OCI-LY1 (cell line): Measurements from ENCODE around the gene CLEC14A.

ENCODE experiments used
- H2AFZ ChIP-seq: fragments of 200-600 bp; sonication (generic), shearing (Covaris generic); 2 replicates; pipeline ENCODE4 v1.6.0; 2014; ENCODE audit warnings: antibody characterized with exemption, mild to moderate bottlenecking, low read length
- H3F3A ChIP-seq: fragments of 200-600 bp; sonication (generic), shearing (Covaris generic); 2 replicates; pipeline ENCODE4 v1.6.0; 2014; ENCODE audit warnings: mild to moderate bottlenecking, antibody characterized with exemption, low read length, moderate library complexity; ENCODE audit not compliant: insufficient read depth
- H3K27ac ChIP-seq: fragments of 200-600 bp; sonication (generic); 2 replicates; pipeline ENCODE4 v1.5.1; 2014; ENCODE audit warnings: low read length, mixed run types, mild to moderate bottlenecking, low read depth; ENCODE audit not compliant: poor library complexity, severe bottlenecking
- H3K27me3 ChIP-seq: fragments of 200-600 bp; sonication (generic); 2 replicates; pipeline ENCODE4 v1.6.0; 2014; ENCODE audit warnings: antibody characterized with exemption, mild to moderate bottlenecking, low read length, moderate library complexity; ENCODE audit not compliant: insufficient read depth
- H3K36me3 ChIP-seq: fragments of 200-600 bp; sonication (generic); 2 replicates; pipeline ENCODE4 v1.6.1; 2014; ENCODE audit warnings: mild to moderate bottlenecking, antibody characterized with exemption, low read length, moderate library complexity, mixed read lengths; ENCODE audit not compliant: insufficient read depth
- H3K4me1 ChIP-seq: fragments of 200-600 bp; sonication (generic); 2 replicates; pipeline ENCODE4 v1.5.1; 2014; ENCODE audit warnings: mild to moderate bottlenecking, low read length, moderate library complexity; ENCODE audit not compliant: insufficient read depth, severe bottlenecking
- H3K4me2 ChIP-seq: fragments of 200-600 bp; sonication (generic), shearing (Covaris generic); 2 replicates; pipeline ENCODE4 v1.6.1; 2014; ENCODE audit warnings: low read length
- H3K4me3 ChIP-seq: fragments of 200-600 bp; sonication (generic); 2 replicates; pipeline ENCODE4 v1.5.1; 2014; ENCODE audit warnings: low read length, low read depth, mild to moderate bottlenecking, mixed read lengths; ENCODE audit not compliant: poor library complexity, severe bottlenecking
- H3K79me2 ChIP-seq: fragments of 200-600 bp; shearing (Covaris generic); 2 replicates; pipeline ENCODE4 v1.6.1; 2016; ENCODE audit warnings: mixed run types, low read length, mixed read lengths; ENCODE audit not compliant: insufficient read depth
- H3K9ac ChIP-seq: fragments of 200-600 bp; sonication (generic), shearing (Covaris generic); 2 replicates; pipeline ENCODE4 v1.6.1; 2014; ENCODE audit warnings: mild to moderate bottlenecking, low read length, mixed read lengths
- H3K9me2 ChIP-seq: fragments of 200-600 bp; sonication (generic), shearing (Covaris generic); 2 replicates; pipeline ENCODE4 v1.6.1; 2014; ENCODE audit warnings: low read depth, mild to moderate bottlenecking, low read length, mixed read lengths
- H3K9me3 ChIP-seq: fragments of 200-600 bp; shearing (Covaris generic); 2 replicates; pipeline ENCODE4 v1.6.1; 2014; ENCODE audit warnings: low read length, mixed read lengths
- H4K20me1 ChIP-seq: fragments of 200-600 bp; sonication (generic), shearing (Covaris generic); 2 replicates; pipeline ENCODE4 v1.6.0; 2016; ENCODE audit warnings: mild to moderate bottlenecking, low read length; ENCODE audit not compliant: insufficient read depth
- EZH2 ChIP-seq: fragments of 200-600 bp; sonication (generic), shearing (Covaris generic); IDR thresholded peaks from 2 replicates; pipeline ENCODE4 v1.8.0; 2017; ENCODE audit warnings: borderline replicate concordance, mixed run types, mild to moderate bottlenecking, antibody characterized with exemption, low read length, moderate library complexity, mixed read lengths
- TF ChIP-seq, protein P1 (sequence below): fragments of 200-600 bp; sonication (generic), shearing (Covaris generic); IDR thresholded peaks from 2 replicates; pipeline ENCODE4 v1.5.1; 2017; ENCODE audit warnings: mild to moderate bottlenecking, antibody characterized with exemption, low read length, moderate library complexity, mixed read lengths

CLEC14A gene

DNA sequence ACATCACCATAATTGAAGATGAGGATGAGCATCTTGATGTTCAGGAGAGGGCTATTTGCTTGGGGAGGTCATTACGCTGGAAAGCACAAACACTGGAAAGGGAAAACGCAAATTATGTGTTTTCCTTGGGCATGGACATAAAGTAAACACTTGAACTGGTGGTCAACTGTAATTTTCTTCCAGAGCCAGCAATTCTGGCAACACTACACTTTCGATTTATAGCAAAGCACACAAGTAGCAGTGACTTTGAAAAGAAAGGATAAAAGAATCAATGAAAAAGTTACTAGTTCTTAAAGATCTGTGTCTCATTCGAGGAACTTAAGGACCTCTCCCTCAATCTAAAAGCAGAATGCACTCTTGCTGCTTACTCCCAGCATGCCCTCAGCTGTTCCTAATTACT is 2.2 kb downstream of the CLEC14A start:
- Histone ChIP-seq H3F3A (no peaks in the 10 kb centered on the region), H4K20me1 (no peaks in the 10 kb centered on the region), H2AFZ (no peak overlapping the region), H3K9me3 (peaks cover 3% of the 10 kb centered on the region; the same call in 1 of the 2 replicates), H3K9ac (no peak overlapping the region), H3K27me3 (no peaks in the 10 kb centered on the region), H3K36me3 (no peaks in the 10 kb centered on the region; the same call in 1 of the 2 replicates), H3K79me2 (no peaks in the 10 kb centered on the region), H3K4me1 (peaks cover 15% of the 10 kb centered on the region), H3K27ac (no peak overlapping the region), H3K9me2 (no peaks in the 10 kb centered on the region), H3K4me2 (no peak overlapping the region), H3K4me3 (no peak overlapping the region)
- TF ChIP-seq, protein P1, sequence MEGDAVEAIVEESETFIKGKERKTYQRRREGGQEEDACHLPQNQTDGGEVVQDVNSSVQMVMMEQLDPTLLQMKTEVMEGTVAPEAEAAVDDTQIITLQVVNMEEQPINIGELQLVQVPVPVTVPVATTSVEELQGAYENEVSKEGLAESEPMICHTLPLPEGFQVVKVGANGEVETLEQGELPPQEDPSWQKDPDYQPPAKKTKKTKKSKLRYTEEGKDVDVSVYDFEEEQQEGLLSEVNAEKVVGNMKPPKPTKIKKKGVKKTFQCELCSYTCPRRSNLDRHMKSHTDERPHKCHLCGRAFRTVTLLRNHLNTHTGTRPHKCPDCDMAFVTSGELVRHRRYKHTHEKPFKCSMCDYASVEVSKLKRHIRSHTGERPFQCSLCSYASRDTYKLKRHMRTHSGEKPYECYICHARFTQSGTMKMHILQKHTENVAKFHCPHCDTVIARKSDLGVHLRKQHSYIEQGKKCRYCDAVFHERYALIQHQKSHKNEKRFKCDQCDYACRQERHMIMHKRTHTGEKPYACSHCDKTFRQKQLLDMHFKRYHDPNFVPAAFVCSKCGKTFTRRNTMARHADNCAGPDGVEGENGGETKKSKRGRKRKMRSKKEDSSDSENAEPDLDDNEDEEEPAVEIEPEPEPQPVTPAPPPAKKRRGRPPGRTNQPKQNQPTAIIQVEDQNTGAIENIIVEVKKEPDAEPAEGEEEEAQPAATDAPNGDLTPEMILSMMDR: no peak
- no peak for TF ChIP-seq EZH2

DNA sequence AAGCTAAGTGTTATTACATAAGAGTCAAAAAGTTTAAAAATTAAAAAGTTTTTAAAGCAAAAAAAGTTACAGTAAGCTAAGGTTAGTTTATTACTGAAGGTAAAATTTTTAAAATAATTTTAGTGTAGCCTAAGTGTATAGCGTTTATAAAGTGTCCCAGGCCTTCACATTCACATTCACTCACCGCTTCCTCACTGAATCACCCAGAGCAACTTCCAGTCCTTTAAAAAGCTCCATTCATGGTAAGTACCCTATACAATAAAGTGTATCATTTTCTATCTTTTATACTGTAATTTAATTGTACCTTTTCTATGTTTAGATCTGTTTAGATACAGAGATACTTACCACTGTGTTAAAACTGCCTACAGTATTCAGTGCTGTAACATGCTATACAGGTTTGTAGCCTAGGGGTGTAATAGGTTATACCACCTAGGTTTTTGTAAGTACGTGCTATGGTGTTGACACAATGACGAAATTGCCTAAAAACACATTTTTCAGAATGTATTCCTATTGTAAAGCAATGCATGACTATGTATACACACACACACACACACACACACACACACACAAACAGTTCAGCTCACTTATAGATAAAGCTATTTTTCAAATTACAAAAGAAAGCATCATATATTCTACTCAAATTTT is 3.7 kb downstream of the CLEC14A start:
- Histone ChIP-seq H3K9ac (no peak overlapping the region), H3K9me2 (no peaks in the 10 kb centered on the region), H3K27ac (no peak overlapping the region), H3K9me3 (peaks cover 3% of the 10 kb centered on the region; the same call in 1 of the 2 replicates), H3K4me1 (peaks cover 26% of the 10 kb centered on the region), H4K20me1 (no peaks in the 10 kb centered on the region), H3F3A (no peaks in the 10 kb centered on the region), H3K4me2 (no peak overlapping the region), H3K27me3 (no peaks in the 10 kb centered on the region), H3K36me3 (no peaks in the 10 kb centered on the region; the same call in 1 of the 2 replicates), H3K4me3 (no peak overlapping the region), H3K79me2 (no peaks in the 10 kb centered on the region), H2AFZ (no peak overlapping the region)
- TF ChIP-seq, protein P1: no peak

DNA sequence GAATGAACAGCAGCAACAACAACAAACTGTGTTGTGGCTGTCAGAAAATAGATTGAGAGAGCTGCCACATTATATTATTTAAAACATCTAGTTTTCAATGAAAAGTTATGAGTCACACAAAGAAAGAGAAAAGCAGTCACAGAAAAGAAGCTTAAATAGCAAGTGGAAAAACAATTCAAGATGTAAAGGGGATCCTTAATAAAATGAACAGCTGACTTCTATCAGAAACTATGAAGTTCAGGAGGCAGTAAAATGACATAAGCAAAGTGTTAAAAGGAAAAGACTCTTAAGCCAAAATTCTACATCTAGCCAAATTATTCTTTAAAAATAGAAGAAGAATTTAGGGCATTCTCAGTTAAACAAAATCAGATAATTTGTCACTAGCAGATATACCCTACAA is 5.6 kb downstream of the CLEC14A start:
- no peaks in the 10 kb centered on the region for H3K79me2 ChIP-seq
- H3F3A ChIP-seq: no peaks in the 10 kb centered on the region
- no peak overlapping the region for H3K4me2 ChIP-seq
- H3K9ac ChIP-seq: no peak overlapping the region
- H4K20me1 ChIP-seq: no peaks in the 10 kb centered on the region
- peaks cover 32% of the 10 kb centered on the region for H3K4me1 ChIP-seq
- no peaks in the 10 kb centered on the region for H3K27me3 ChIP-seq
- no peaks in the 10 kb centered on the region; the same call in 1 of the 2 replicates for H3K36me3 ChIP-seq
- no peak overlapping the region; the same call in 1 of the 2 replicates for H2AFZ ChIP-seq
- no peaks in the 10 kb centered on the region for H3K9me2 ChIP-seq
- H3K4me3 ChIP-seq: no peak overlapping the region
- H3K27ac ChIP-seq: peak overlapping the region; percentile 11
- TF ChIP-seq EZH2: no peak
- TF ChIP-seq, protein P1: no peak
- H3K9me3 ChIP-seq: peaks cover 3% of the 10 kb centered on the region; the same call in 1 of the 2 replicates
